Measurements from ENCODE around the gene RASGEF1B.

GRCh38 chr4:81516241-81516640, 44.5 kb upstream of the RASGEF1B start:
- TF ChIP-seq POLR2A (IDR thresholded peaks at IDR 0.05) (no peak), CTCF (IDR thresholded peaks at IDR 0.05) (no peak)
